NCI-H187 (cell line): ENCODE measurements around the gene CCDC3.
"Not testable (repeated sequence)": the region's sequence is repeated elsewhere in the genome, so short reads cannot be mapped to it uniquely, and the experiment has no call there.

ENCODE experiments used
- DNase-seq, 2 experiments: peaks; one replicate each; lab custom pipeline; 2025; lab: John Stamatoyannopoulos, UW

The CCDC3 gene

DNA sequence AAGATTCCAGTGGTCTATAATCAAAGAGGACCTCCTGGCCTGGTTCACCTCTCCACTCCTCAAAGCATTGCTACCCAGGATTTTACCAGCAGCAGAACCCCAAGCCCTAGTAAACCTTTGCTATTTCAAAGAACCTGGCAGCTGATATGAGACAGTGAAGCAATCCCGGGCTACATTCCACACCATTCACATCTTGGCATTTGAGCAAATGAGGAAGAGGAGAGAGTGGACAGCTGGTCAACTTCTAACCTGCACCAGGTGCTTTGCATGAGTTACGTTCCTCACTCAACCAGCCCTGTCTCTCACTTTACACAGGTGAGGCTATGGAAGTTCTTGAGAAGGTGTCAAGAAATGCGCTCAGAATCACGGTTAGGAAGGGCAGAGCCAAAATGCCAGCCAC is 1.1 kb downstream of the CCDC3 start:
- no peak for DNase-seq

DNA sequence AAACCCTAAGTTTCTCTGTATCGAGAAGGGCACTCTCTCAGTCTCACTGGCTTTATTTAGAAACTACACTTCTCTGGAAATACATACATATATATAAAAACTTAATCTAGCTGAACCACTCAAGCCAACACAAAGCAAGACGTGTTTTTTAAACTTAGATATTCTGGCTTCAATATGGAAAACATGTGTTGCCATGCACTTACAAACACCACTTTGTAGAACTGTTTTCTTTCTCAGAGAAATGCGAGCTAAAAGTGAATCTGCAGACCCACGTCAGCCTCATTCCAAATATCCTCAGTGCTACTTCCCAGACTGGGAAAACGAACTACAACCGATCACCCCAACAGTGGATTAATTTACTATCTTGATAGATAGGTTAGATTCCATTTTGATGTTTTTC is 1.7 kb downstream of the CCDC3 start:
- no peak for DNase-seq

DNA sequence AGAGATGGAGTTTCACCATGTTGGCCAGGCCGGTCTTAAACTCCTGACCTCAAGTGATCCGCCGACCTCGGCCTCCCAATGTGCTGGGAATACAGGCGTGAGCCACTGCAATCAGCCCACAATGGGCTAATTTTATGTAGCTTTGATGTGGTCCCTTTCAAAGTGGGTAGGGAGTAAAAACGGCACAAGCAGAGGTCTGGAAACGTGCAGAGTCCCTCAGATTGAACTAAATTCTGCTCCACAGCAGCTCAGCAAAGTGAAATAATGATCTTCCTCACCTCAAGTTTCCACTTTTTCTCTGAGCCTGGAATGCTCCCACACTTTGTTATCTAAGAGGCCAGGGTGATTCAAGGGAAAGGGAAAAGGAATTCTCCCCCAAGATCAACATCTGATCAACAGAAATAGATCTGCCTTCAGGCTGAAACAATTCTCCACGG is 6.1 kb downstream of the CCDC3 start:
- DNase-seq = no peak

GRCh38 chr10:12993595-12993994 is 7.9 kb downstream of the CCDC3 start:
- DNase-seq = no peak

- DNase-seq = no peak
These were observed 16.2 kb downstream of the CCDC3 start for GRCh38 chr10:12985347-12985746.

GRCh38 chr10:12984165-12984747 is 17.3 kb downstream of the CCDC3 start:
- no peak for DNase-seq

DNA sequence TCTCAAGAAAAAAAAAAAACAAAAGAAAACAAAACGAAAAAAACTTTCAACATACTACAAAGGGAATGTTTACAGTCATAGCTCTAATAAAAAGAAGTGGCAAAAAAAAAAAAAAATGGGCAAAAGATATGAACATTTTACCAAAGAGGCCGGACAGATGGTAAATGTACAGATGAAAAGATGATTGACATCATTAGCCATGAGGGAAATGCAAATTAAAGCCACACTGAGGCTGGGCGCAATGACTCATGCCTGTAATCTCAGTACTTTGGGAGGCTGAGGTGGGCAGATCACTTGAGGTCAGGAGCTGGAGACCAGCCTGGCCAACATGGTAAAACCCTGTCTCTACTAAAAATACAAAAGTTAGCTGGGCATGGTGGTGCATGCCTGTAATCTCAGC is 17.9 kb downstream of the CCDC3 start:
- DNase-seq = not testable (repeated sequence)

GRCh38 chr10:12981570-12981969 is 19.9 kb downstream of the CCDC3 start:
- no peak for DNase-seq

- DNase-seq = no peak
These were observed 20.7 kb downstream of the CCDC3 start for GRCh38 chr10:12980713-12981306.

DNA sequence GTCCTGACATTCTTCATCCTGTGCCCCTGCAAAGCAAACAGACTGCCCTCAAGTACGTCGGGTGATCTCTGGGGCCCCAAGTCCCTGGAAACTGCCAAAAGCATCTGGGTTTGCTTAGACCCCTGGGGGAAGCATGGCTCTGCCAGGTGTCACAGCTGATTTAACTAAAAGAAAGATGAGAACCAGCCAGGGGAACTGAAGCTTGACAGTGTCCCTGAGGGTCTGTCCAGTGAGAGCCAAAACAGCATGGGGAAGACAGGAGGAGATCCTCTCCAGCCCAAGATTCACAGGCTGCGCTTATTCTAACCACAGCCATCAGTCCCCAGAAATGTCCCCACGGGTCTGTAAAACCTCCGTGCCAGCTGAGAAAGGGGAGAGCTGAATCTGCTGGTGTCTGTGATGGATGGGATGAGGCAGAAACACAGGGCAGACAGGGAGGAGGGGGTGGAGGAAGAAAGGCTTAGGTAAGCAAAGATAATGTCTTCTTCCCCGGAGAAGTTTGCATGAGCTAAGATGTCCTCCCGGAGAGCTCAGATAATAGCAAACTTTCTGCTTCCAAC is 21.3 kb downstream of the CCDC3 start:
- DNase-seq = peak; percentile 2 to 26

GRCh38 chr10:12978891-12979290 is 22.6 kb downstream of the CCDC3 start:
- no peak for DNase-seq

- DNase-seq = no peak
These were observed 25.6 kb downstream of the CCDC3 start for GRCh38 chr10:12975906-12976305.

GRCh38 chr10:12975266-12975665 is 26.2 kb downstream of the CCDC3 start:
- no peak for DNase-seq

- DNase-seq = no peak
These were observed 26.9 kb downstream of the CCDC3 start for GRCh38 chr10:12974491-12975199.

- no peak for DNase-seq
These were observed 27.4 kb downstream of the CCDC3 start for GRCh38 chr10:12974078-12974477.

- DNase-seq = no peak
These were observed 28.3 kb downstream of the CCDC3 start for GRCh38 chr10:12973149-12973718.

- no peak for DNase-seq
These were observed 29.4 kb downstream of the CCDC3 start for GRCh38 chr10:12972146-12972545.

DNA sequence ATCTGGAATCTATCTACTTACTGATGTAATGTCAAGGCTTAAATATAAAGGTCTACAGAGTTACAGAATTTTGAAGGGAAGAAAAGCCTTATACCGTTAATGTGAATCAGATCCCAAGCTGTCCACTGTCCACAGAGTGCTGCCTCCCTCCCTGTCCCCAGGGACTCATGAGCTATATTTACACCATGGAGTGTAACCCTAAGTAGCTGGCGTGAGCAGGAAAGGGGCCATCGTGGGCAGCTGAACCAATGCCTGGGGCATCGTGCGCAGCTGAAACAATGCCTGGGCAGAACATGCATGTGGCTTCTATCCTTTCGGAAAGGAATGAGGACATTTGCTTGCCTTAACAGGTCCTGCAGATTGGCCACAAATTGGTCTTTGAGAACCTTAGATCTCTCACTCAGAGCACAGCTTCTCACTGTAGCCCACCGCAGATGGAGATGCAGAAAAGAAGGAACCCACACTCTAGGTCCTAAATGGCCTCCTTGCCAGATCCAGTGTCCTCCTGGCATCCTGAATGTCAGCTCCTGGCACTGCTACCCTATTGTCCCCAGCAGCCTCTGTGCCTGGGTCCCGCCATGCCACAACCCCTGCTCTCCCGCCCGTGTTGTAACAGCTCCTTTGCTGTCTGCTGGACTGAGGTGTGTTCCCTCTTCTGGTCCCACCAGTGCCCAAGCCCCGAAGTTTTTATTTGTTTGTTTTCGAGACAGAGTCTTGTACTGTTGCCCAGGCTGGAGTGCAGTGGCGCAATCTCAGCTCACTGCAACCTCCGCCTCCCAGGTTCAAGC is 30.3 kb downstream of the CCDC3 start:
- no peak for DNase-seq

GRCh38 chr10:12969951-12970350 is 31.6 kb downstream of the CCDC3 start:
- no peak for DNase-seq

GRCh38 chr10:12966067-12966466 is 35.4 kb downstream of the CCDC3 start:
- no peak for DNase-seq

GRCh38 chr10:12965571-12965970 is 35.9 kb downstream of the CCDC3 start:
- no peak for DNase-seq

GRCh38 chr10:12962556-12962955 is 39.0 kb downstream of the CCDC3 start:
- DNase-seq = no peak
